ENCODE data around the gene TMEM145.

GRCh38 chr19:42323852-42324654 lies 10.9 kb downstream of the TMEM145 start:
- TF ChIP-seq POLR2A (IDR thresholded peaks at IDR 0.05) (no peak), CTCF (IDR thresholded peaks at IDR 0.05) (no peak)

All from stomach (tissue), 4 donors.